HG02885 (cell line): ENCODE measurements around the gene GATB.

ENCODE experiments used
- ATAC-seq: cut with Tn5 transposase; IDR thresholded peaks from one replicate; pipeline ENCODE4 v1.9.1; 2021; ENCODE audit warnings: mild to moderate bottlenecking; ENCODE audit not compliant: unreplicated experiment, poor library complexity

Gene GATB

DNA sequence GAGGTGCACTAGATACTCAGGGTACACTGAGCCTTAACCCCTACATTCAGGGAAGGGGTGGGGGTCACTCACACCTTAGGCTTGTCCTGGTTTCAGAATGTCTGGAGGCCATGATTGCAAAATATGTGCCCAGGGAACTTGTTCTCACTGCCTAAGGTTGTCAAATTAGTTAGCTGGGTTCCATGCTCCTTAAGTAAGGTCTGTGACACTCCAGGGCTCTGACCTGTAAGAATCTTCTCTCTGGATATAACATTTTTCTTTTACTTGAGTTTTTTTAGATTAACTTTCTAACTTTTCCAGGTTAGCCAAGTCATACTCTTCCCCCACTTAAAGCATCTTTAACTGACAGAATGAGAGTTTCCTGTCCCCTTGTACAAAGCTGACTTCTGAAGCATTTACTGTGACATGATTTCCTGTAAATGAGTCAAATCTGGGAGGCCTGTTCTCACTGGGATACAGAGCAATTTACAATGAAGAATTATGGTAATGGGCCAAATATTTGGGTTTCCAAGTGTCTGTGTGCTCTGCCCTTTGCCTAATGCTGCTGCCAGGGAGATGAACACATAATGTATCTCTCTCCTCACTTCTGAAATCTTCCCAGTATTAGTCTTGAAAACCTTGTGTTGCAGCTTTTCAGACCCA is 101.7 kb downstream of the GATB start:
- peak; percentile 70 for ATAC-seq

DNA sequence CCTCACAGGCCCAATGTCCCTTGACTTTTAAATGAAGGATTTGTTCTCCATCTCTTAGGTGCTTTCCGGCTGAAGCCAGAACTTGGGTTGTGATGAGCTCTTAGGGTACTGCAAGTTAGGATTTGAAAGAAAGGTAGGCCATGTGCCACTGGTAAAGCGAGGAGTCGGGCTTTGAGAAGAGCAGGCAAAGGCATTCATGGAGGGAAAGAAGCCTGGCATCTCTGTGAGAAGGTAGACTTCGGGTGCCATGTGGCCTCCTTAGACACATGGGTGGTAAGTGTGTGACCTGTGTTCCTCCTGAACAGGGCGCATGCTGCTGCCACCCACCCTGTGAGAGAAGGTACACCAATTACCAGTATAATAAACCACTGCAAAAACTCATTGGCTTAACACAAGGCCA is 102.9 kb downstream of the GATB start:
- ATAC-seq, result no peak

DNA sequence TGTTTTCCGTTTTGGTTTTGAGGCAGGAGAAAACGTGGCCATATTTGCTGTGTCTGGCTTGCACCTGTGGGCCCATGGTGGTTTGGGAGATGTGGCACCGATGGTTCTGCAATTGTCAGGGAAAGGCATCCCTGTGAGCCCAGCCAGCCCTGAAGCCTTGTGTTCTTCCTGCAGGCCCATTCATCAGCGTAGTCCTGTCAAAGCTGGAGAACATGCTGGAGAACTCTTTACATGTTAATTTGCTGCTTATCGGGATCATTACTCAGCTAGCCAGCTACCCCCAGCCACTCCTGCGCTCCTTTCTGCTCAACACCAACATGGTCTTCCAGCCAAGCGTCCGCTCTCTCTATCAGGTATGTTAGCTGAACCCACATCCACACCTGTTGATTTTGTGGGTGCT is 104.7 kb downstream of the GATB start:
- ATAC-seq, result no peak

DNA sequence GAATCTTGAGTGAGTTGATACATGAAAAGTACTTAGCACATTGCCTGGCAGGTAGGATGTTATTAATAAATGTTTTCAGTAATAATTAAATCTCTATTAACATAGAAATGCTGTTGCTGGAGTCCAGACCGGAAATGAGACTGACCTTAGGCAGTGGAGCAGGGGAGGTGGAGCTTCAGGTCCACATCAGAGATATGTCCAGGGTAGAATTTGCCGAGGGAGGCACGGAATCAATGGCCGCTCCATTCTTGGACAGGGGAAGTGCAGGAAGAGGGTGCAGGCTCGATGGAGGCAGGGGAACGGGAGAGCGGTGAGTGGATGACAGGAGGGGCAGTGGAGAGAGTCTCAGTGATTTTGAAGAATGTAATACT is 107.3 kb downstream of the GATB start:
- no peak for ATAC-seq

DNA sequence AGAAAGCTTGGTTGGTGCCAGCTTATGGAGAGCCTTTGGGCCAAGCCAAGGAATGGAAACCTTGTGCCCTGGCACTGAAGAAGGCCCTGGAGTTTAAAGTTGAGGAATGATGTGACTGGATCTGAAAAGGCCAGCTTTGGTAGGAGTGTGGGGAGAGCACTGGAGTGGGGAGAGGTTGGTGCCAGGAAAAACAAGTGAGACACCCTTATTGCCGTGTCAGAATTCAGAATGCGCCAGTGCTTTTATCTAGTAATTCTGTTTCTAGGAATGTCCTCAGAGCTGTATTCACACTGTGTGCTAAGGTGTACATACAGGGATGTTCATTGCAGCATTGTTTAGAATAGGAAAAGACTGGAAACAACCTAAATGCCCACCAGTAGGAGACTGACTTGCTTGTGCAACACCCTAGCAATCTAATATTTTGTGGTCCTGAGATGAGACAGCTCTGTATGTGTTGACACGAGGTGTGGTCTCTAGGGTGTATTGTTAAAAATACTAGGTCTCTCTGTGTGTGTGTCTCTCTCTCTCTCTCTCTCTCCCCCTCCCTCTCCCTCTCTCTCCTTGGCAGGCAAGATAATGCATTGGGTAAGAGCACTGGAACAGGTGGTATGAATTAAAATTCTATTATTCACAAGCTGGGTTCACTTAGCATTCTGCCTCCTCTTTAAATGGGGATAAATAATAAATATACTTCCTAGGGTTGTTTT is 107.8 kb downstream of the GATB start:
- no peak for ATAC-seq

DNA sequence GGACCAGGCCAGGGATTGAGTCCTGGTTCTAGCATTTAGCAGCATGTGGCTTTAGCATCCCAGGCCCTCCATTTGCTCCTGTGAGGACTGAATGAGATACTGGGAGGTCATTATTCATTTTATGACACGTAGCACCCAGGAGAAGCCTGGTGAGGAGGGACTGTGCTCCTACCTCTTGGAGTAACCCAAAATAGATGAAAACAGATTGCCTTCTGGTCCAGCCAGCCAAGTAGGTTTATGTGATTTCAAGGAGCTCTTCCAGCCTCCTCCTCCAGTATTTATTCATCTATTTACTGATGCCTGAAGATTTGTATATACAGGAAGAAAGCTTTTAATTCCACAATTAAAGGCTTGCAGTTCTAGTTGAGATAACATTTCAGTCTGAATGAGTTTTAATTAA is 109.3 kb downstream of the GATB start:
- ATAC-seq, result no peak

DNA sequence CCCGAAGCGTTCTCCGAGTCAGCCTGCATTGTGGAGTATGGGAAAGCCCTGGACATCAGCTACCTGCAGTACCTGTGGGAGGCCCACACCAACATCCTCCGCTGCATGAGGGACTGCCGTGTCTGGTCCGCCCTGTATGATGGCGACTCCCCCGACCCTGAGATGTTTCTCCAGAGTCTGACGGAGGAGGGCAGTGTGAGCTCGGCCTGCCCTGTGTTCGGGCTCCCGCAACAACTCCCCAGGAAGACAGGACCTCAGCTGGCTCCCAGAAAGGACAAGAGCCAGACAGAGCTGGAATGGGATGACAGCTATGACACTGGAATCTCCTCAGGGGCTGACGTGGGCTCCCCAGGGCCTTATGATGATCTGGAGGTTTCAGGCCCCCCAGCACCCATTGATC is 111.3 kb downstream of the GATB start:
- ATAC-seq, result no peak

DNA sequence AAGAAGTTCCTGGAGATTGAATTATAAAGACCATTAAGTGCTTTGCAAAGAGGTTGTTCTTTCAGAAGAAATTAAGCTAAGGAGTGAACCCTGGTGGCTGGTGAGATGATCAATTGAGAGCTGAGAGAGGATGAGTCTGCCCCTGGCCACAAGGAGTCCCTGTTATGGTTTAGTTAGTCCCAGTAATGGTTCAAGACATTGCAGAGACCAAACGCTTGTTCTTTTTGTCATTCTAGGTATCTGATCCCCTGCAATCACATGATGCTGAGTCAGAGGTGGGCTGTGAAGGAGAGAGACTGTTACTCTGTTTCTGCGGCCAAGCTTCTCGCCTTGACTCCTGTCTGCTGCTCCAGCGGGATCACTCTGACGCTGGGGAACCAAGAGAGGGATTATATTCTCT is 114.5 kb downstream of the GATB start:
- no peak for ATAC-seq

DNA sequence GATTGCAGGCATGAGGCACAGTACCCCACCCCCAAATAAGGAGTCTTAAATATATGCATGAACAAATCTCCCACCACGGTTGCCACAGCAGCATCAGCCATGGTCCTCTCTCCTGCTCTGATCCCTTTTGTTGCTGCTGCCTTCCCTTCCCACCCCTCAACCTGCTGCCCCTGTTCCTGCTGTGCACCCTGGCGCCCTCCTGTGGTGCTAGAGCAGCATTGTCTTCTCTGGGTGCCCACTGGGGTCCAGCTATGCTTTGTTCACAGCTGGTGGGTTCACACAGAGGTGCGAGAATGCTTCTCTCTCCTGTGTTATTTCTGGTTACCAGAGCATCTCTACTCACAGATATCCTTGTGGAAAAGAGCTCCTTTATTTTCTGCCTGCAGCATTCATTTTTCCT is 116.2 kb downstream of the GATB start:
- ATAC-seq, result no peak

DNA sequence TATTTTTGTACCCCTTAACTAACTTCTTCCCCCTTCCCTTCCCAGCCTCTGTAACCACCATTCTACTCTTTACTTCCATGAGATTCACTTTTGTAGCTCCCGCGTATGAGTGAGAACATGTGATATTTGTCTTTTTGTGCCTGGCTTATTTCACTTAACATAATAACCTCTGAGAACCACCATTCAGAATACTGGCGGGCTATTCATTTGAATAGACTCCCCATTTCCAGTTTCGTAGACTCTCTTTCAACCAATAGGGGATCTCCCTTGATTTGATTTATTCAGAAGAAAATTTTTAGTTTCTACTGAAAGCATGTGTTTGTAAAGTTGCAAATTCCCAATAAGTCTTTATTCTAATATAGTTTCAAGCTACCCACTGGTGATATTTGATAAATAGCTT is 117.2 kb downstream of the GATB start:
- ATAC-seq, result peak; percentile 45

DNA sequence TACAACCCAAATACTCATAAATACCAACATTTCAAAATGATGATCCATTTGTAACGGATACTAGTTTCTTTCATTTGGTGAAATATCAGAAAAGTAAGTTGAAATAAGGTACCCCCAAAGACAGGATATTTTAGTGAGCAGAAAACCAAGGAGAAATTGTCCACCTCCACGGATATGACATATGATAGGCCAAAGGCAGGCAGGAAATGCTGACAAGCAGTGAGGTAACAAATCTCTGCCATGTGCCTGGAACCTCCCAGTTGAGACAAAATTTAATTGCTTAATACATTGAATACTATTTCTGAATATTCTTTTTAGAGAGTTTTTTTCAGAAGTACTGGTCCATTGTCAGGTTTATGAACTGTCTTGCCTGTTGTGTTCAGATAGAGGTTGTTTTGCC is 118.8 kb downstream of the GATB start:
- no peak for ATAC-seq

DNA sequence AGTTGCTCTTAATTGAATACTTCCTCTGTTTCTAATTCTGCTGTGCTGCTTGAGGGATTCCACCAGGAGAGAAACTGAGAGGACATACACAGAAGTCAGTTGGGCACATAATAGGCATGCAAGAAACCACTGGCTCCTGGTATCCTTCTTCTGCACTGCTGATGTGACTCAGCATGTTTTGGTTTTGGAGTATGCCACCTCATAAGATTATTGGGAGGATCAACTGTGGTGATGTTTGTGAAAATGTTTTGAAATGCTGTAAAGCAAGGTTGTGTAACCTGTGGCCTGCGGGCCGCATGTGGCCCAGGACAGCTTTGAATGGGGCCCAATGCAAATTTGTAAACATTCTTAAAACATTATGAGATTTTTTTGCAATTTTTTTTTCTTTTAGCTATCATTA is 119.6 kb downstream of the GATB start:
- ATAC-seq, result no peak

DNA sequence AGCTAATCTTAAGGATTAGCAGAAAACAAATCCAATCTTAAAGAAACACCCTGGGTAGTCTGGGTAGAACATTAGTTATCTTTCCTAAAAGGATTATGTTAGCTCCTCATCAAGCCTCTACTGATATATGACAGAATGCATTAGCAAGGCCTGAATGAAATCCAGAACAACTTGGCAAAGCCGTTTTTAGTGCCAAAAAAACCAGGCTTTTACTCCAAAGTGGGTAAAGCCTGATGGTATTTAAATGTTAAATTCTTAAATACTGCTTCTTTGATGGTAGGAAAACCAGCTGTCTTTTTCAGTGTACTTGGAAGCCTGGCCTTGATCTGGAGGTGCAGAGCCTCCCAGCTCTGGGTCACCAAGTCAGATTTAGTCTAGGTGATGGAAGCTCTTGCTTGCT is 120.4 kb downstream of the GATB start:
- no peak for ATAC-seq

DNA sequence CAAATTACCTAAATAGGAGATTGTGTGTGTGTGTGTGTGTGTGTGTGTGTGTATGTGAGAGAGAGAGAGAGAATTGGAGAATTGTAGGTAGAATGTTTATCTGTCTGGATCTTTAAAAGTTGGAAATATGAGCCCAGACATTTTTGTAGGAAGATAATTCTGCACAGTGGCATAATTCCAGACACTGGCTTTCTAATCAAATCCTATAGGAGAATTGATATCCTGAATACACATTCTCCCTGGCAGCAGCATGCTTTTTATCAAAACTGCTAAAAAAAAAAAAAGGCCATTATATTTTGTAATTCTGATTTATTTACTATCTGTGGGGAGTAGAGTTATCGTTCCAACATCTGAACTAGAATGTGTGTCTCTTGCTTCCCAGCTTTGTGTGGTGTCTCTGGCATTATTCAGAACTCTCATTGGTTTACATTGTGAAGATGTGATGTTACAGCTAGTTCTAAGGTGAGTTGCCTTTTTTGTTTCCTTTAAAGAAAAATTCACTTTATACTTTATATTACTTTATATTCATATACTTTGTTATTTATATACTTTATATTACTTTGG is 122.4 kb downstream of the GATB start:
- ATAC-seq, result no peak

DNA sequence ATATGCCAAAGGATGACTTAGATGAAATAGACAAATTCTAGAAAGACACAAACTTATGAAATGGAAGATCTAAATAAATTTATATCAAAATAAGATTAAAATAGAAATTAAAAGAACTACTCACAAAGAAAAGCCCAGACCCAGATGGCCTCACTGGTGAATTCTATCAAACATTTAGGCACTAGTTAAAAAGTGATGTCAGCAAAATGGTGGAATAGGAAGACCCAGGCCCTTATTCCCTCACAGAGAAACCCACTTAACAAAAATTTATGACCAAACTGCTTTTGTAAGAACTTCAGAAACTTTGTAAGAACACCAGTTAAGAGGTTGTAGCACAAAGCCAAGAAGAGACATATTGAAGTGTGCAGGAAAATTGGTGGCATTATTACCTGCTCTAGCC is 129.5 kb downstream of the GATB start:
- no peak for ATAC-seq

DNA sequence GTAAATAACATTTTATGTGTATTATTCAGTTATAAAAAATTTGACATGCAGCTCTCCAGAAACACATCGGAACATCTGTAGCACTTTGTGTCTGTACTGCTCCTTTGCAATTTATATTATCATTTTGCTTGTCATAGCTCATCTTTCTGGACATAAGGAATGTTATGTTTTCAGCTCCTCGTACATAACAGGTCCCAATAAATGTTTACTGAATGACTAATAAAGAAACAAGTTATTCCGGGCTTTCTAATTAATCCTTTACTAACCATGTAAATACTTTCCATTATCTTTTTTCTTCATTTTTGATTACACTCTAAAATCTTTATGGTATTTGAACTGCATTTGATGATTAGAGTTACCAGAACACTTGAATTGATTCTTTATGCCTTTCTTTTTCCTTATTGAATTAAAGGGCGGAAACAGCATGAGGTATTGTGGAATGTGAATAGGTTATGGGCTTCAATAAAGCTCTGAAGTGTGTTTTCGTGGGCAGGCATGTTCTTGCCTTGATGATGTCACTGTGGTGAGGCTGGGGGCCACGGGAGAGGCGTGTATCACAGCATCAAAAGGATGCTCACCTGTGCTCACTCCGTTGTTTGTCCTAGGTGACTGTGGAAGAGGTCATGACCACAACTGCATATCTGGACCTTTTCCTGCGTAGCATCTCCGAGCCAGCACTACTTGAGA is 131.6 kb downstream of the GATB start:
- no peak for ATAC-seq

DNA sequence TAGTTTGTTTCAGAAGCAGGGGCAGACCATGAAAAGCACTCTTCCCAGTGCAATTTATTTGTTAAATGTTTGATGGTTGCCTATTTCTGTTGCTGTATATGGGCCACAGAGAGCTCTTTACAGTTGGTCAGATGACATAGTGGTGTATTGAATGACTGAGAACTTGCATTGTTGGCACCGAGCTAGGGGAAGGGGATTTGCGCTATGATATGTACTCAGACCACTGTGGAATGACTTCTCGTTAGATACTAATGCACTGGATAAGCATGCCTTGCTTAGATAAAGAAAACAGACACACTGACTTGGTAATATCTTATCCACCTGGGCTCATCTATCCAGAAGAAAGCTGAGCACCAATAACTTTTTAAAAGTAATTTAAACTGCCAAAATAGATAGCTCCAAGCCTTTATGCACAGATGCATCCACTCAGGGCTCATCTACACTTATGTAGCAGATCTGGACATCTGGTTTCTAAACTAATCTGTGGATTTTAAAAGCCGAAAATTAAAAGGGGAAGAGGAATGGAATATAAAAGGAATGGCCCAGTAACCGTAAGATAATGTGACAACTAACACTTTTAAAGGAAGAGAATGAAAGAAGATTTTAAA is 132.7 kb downstream of the GATB start:
- no peak for ATAC-seq

DNA sequence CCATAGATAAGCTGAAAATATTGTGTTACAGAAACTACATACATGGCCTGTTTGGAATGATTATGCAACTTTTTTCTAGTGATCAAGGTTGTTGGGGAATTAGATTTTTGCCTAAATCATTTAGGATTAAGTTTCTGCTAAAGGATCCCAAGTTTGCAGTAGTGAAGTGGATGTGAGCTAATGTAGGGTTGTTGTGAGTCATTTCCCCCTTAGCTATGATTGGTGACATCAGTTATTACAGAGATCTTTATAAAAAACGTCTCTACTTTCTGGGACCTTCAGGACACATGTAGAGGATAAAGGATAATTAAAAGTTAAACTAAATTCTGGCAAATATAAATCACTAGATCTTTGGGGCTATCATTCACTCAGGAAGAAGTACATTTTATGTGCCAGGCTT is 133.3 kb downstream of the GATB start:
- no peak for ATAC-seq

DNA sequence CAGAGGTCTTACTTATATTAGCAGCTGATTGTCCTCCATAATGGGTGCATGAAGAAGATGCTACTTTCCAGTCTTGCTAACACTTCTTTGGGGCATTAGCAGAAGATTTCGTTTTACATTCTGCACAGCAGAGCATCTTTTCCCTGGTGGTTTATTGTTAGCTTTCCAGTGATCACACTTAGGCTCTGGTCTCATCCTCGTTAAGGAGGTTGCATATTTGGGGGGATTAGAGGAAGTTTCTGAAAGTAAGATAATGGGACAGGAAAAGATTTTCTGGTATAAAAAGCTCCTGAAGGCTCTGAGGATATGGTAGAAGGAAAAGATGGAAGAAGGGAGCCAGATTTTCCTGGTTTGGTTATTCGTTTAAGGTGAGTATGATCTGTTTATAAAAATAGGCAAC is 134.1 kb downstream of the GATB start:
- no peak for ATAC-seq

DNA sequence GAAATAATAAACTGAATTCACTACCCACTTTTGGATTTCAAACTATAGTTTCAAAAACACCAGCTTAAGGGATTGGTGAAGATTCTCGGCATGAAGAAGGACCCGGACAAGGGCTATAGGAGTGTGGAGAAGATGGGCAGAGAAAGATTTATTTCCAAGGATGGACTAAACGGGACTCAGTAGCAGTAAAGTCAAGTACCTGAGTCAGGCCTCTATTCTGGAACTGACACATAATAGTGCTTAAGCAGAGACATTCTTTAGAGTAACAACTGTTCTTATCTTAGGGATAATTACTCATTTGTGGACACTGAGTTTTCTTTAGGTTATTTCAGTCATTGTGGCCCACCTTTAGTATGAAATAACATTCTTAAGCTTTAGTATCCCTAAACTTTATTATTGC is 134.6 kb downstream of the GATB start:
- no peak for ATAC-seq
